SU-DHL-6 (cell line): Measurements from ENCODE around the gene C2orf72.
"Not testable (repeated sequence)": the region's sequence is repeated elsewhere in the genome, so short reads cannot be mapped to it uniquely, and the experiment has no call there.

Experiments used
- H2AFZ ChIP-seq: fragments of 200-600 bp; sonication (generic); 2 replicates; pipeline ENCODE4 v1.6.1; 2014; ENCODE audit warnings: low read depth, mild to moderate bottlenecking, moderate library complexity, mixed read lengths, antibody characterized with exemption, low read length; ENCODE audit not compliant: severe bottlenecking
- H3F3A ChIP-seq: fragments of 200-600 bp; shearing (Covaris generic); 2 replicates; pipeline ENCODE4 v1.6.0; 2016; ENCODE audit warnings: antibody characterized with exemption, mild to moderate bottlenecking; ENCODE audit not compliant: insufficient read depth
- H3K27ac ChIP-seq: fragments of 200-600 bp; sonication (generic); 2 replicates; pipeline ENCODE4 v1.5.1; 2016; ENCODE audit warnings: low read depth, mild to moderate bottlenecking, low read length, moderate library complexity, mixed read lengths
- H3K27me3 ChIP-seq: fragments of 200-600 bp; sonication (generic), shearing (Covaris generic); 2 replicates; pipeline ENCODE4 v1.6.0; 2014; ENCODE audit warnings: mild to moderate bottlenecking, low read length
- H3K36me3 ChIP-seq: fragments of 200-600 bp; sonication (generic); 2 replicates; pipeline ENCODE4 v1.6.1; 2014; ENCODE audit warnings: mild to moderate bottlenecking, low read length, mixed read lengths
- H3K4me2 ChIP-seq: fragments of 300-600, 200-600 bp; shearing (Covaris generic), sonication (generic); 2 replicates; pipeline ENCODE4 v1.6.0; 2014; ENCODE audit warnings: low read length, low read depth, mild to moderate bottlenecking; ENCODE audit not compliant: poor library complexity, severe bottlenecking
- H3K4me3 ChIP-seq: fragments of 200-600 bp; sonication (generic); 2 replicates; pipeline ENCODE4 v1.5.1; 2014; ENCODE audit warnings: antibody characterized with exemption, low read length, mild to moderate bottlenecking, mixed read lengths; ENCODE audit not compliant: insufficient read depth, poor library complexity, severe bottlenecking
- H3K79me2 ChIP-seq: fragments of 200-600 bp; sonication (generic); 2 replicates; pipeline ENCODE4 v1.6.1; 2014; ENCODE audit warnings: mild to moderate bottlenecking, low read length, moderate library complexity; ENCODE audit not compliant: insufficient read depth
- H3K9ac ChIP-seq: fragments of 200-600 bp; sonication (generic); 2 replicates; pipeline ENCODE4 v1.7.0; 2014; ENCODE audit warnings: mild to moderate bottlenecking, low read length
- H3K9me2 ChIP-seq: fragments of 200-600 bp; sonication (generic); replicated peaks from 2 replicates; pipeline ENCODE4 v1.6.1; 2014; ENCODE audit warnings: low read length; ENCODE audit not compliant: insufficient read depth
- H3K9me3 ChIP-seq: fragments of 200-600 bp; sonication (generic); 2 replicates; pipeline ENCODE4 v1.6.1; 2014; ENCODE audit warnings: low read length, mixed read lengths; ENCODE audit not compliant: insufficient read depth
- H4K20me1 ChIP-seq: fragments of 200-600 bp; sonication (generic); 2 replicates; pipeline ENCODE4 v1.6.1; 2014; ENCODE audit warnings: low read depth, mild to moderate bottlenecking, antibody characterized with exemption, low read length, moderate library complexity, mixed read lengths
- CTCF ChIP-seq: fragments of 200-600 bp; sonication (generic); IDR thresholded peaks from one replicate; pipeline ENCODE4 v1.5.1; 2017; ENCODE audit warnings: antibody characterized with exemption, mild to moderate bottlenecking, low read length, moderate library complexity; ENCODE audit not compliant: insufficient read depth, poor library complexity, severe bottlenecking
- EZH2phosphoT487 ChIP-seq: fragments of 200-600 bp; sonication (generic), shearing (Covaris generic); conservative IDR thresholded peaks from 2 replicates; pipeline ENCODE4 v1.6.1; 2018; ENCODE audit warnings: mild to moderate bottlenecking, antibody characterized with exemption, low read length, moderate library complexity, mixed read lengths

C2orf72 gene

GRCh38 chr2:231017231-231017598, 20.1 kb upstream of the C2orf72 start:
- Histone ChIP-seq H3K9me2 (no peaks in the 10 kb centered on the region), H3K4me3 (no peak overlapping the region), H3K79me2 (no peaks in the 10 kb centered on the region), H4K20me1 (no peaks in the 10 kb centered on the region), H2AFZ (no peak overlapping the region), H3K9ac (no peak overlapping the region), H3K4me2 (no peak overlapping the region), H3K27me3 (no peaks in the 10 kb centered on the region), H3F3A (no peaks in the 10 kb centered on the region), H3K27ac (no peak overlapping the region), H3K36me3 (no peaks in the 10 kb centered on the region), H3K9me3 (no peaks in the 10 kb centered on the region)
- TF ChIP-seq EZH2phosphoT487 (no peak), CTCF (no peak)

- Histone ChIP-seq H3K4me2 (no peak overlapping the region), H3K4me3 (no peak overlapping the region), H3K79me2 (no peaks in the 10 kb centered on the region), H3K27ac (no peak overlapping the region), H3K9ac (no peak overlapping the region), H3K27me3 (no peaks in the 10 kb centered on the region), H3F3A (no peaks in the 10 kb centered on the region), H4K20me1 (no peaks in the 10 kb centered on the region), H3K36me3 (no peaks in the 10 kb centered on the region), H3K9me3 (no peaks in the 10 kb centered on the region), H2AFZ (no peak overlapping the region), H3K9me2 (no peaks in the 10 kb centered on the region)
- TF ChIP-seq EZH2phosphoT487 (no peak), CTCF (no peak)
Observed at GRCh38 chr2:231018184-231018583, 19.1 kb upstream of the C2orf72 start.

- not testable (repeated sequence) for H4K20me1 ChIP-seq, H3K9me3 ChIP-seq, H3K36me3 ChIP-seq, H3K9me2 ChIP-seq, H3K9ac ChIP-seq, H3K27ac ChIP-seq, H3K79me2 ChIP-seq, H3K4me2 ChIP-seq, H2AFZ ChIP-seq, H3F3A ChIP-seq, H3K4me3 ChIP-seq, H3K27me3 ChIP-seq
Observed at GRCh38 chr2:231025059-231025458, 12.3 kb upstream of the C2orf72 start.

- no peaks in the 10 kb centered on the region for H3K36me3 ChIP-seq
- H3F3A ChIP-seq, result no peaks in the 10 kb centered on the region
- H3K9ac ChIP-seq, result no peak overlapping the region
- no peak overlapping the region for H3K4me3 ChIP-seq
- no peaks in the 10 kb centered on the region for H3K27me3 ChIP-seq
- no peaks in the 10 kb centered on the region for H3K79me2 ChIP-seq
- no peaks in the 10 kb centered on the region for H3K9me2 ChIP-seq
- TF ChIP-seq CTCF (no peak), EZH2phosphoT487 (no peak)
- H4K20me1 ChIP-seq, result no peaks in the 10 kb centered on the region
- H3K27ac ChIP-seq, result no peak overlapping the region
- no peaks in the 10 kb centered on the region for H3K9me3 ChIP-seq
- H2AFZ ChIP-seq, result no peak overlapping the region
- H3K4me2 ChIP-seq, result no peak overlapping the region
Observed at GRCh38 chr2:231028889-231029288, 8.4 kb upstream of the C2orf72 start.
